Parathyroid adenoma (tissue), 2 donors: ENCODE results near the gene GLB1L3.
"Not testable (repeated sequence)": the region's sequence is repeated elsewhere in the genome, so short reads cannot be mapped to it uniquely, and the experiment has no call there.

Experiments used
- H2AFZ ChIP-seq: fragments of 300-600 bp; sonication (generic); one replicate; pipeline ENCODE4 v1.7.0; 2017; ENCODE audit warnings: antibody characterized with exemption, mild to moderate bottlenecking
- H3K27ac ChIP-seq: fragments of 300-600 bp; sonication (generic); one replicate; pipeline ENCODE4 v1.7.0; 2017
- H3K27me3 ChIP-seq: fragments of 300-600 bp; sonication (generic); one replicate; pipeline ENCODE4 v1.7.0; 2017; ENCODE audit warnings: low read length; ENCODE audit not compliant: control insufficient read depth, insufficient read depth
- H3K36me3 ChIP-seq: fragments of 300-600 bp; sonication (generic); one replicate; pipeline ENCODE4 v1.7.0; 2017; ENCODE audit warnings: low read length; ENCODE audit not compliant: control insufficient read depth, insufficient read depth
- H3K4me1 ChIP-seq: fragments of 300-600 bp; sonication (generic); one replicate; pipeline ENCODE4 v1.7.0; 2017; ENCODE audit warnings: control low read depth
- H3K4me2 ChIP-seq: fragments of 300-600 bp; sonication (generic); one replicate; pipeline ENCODE4 v1.7.0; 2017; ENCODE audit warnings: low read length
- H3K4me3 ChIP-seq: fragments of 300-600 bp; sonication (generic); one replicate; pipeline ENCODE4 v1.7.0; 2017; ENCODE audit warnings: low read depth, low read length
- H3K79me2 ChIP-seq: fragments of 300-600 bp; sonication (generic); one replicate; pipeline ENCODE4 v1.7.0; 2017; ENCODE audit warnings: control low read depth
- H3K9ac ChIP-seq: fragments of 300-600 bp; sonication (generic); one replicate; pipeline ENCODE4 v1.7.0; 2017; ENCODE audit warnings: mild to moderate bottlenecking
- H3K9me3 ChIP-seq: fragments of 300-600 bp; sonication (generic); one replicate; pipeline ENCODE4 v1.7.0; 2017; ENCODE audit warnings: low read length; ENCODE audit not compliant: control insufficient read depth
- TF ChIP-seq, protein P1 (sequence below): fragments of 300-600 bp; sonication (generic); IDR thresholded peaks from one replicate; pipeline ENCODE4 v1.7.0; 2017; ENCODE audit warnings: antibody characterized with exemption, mild to moderate bottlenecking
- donor health status: primary hyperparathyroidism.

Gene GLB1L3

DNA sequence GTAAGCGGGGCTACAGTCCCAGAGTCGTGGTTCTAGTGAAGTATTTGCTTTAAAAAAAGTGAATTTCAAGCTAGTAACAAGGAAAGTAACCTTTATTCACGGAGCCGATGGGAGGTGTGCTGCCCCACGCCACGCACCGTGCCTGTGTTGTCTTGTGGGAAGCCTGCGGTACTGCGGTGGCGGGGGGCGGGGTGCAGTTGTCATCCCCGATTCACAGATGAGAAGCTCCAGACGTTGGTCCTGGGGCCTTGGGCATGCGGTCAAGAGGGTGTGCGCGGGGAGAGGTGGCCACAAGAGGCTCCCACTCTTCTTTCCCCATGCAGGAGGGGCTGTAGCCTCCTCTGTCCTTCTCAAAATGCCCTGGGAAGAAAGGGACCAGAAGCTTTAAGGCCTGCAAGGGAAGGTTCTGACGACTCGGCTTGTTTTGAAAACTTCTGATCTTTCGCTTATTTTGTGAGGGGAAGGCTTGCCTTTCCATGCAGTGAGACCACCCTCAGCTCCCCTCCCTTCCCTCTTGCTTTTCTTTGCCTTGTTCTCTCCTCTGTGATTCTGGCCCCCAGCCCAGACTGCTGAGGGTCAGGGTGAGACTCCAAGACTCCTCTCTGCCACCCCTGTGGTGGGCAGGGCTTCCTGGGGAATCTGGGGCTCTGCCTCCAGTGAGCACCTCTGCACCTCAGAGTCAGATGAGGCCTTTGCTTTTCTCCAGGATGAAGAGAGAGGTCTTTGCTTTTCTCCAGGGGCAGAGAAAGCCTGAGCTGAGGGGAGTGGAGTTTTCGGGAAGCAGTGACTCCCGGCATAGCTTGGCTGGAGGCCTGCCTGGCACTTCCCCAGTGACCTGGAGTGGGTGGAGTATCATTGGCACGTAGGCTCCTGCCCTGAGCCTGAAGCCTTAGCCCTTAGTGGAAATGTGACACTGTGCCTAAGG lies 6.2 kb downstream of the GLB1L3 start:
- Histone ChIP-seq H3K9ac (no peak overlapping the region), H3K9me3 (no peaks in the 10 kb centered on the region), H3K4me3 (no peak overlapping the region), H3K79me2 (no peaks in the 10 kb centered on the region), H2AFZ (no peak overlapping the region), H3K4me1 (no peaks in the 10 kb centered on the region), H3K36me3 (no peaks in the 10 kb centered on the region), H3K27ac (no peak overlapping the region), H3K27me3 (no peaks in the 10 kb centered on the region), H3K4me2 (no peak overlapping the region)
- TF ChIP-seq, protein P1, sequence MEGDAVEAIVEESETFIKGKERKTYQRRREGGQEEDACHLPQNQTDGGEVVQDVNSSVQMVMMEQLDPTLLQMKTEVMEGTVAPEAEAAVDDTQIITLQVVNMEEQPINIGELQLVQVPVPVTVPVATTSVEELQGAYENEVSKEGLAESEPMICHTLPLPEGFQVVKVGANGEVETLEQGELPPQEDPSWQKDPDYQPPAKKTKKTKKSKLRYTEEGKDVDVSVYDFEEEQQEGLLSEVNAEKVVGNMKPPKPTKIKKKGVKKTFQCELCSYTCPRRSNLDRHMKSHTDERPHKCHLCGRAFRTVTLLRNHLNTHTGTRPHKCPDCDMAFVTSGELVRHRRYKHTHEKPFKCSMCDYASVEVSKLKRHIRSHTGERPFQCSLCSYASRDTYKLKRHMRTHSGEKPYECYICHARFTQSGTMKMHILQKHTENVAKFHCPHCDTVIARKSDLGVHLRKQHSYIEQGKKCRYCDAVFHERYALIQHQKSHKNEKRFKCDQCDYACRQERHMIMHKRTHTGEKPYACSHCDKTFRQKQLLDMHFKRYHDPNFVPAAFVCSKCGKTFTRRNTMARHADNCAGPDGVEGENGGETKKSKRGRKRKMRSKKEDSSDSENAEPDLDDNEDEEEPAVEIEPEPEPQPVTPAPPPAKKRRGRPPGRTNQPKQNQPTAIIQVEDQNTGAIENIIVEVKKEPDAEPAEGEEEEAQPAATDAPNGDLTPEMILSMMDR: no peak

GRCh38 chr11:134283461-134284230 lies 7.5 kb downstream of the GLB1L3 start:
- Histone ChIP-seq H3K36me3 (no peaks in the 10 kb centered on the region), H2AFZ (no peak overlapping the region), H3K9ac (no peak overlapping the region), H3K27me3 (no peaks in the 10 kb centered on the region), H3K4me3 (no peak overlapping the region), H3K4me2 (no peak overlapping the region), H3K27ac (no peak overlapping the region), H3K4me1 (no peaks in the 10 kb centered on the region), H3K79me2 (no peaks in the 10 kb centered on the region), H3K9me3 (no peaks in the 10 kb centered on the region)
- TF ChIP-seq, protein P1: no peak

GRCh38 chr11:134284349-134284748 lies 8.2 kb downstream of the GLB1L3 start:
- not testable (repeated sequence) for H3K9ac ChIP-seq, H3K79me2 ChIP-seq, H3K4me1 ChIP-seq, H2AFZ ChIP-seq, H3K9me3 ChIP-seq, H3K36me3 ChIP-seq, H3K27me3 ChIP-seq, H3K4me2 ChIP-seq, H3K4me3 ChIP-seq, H3K27ac ChIP-seq

GRCh38 chr11:134287561-134287960 lies 11.4 kb downstream of the GLB1L3 start:
- H2AFZ ChIP-seq: no peak overlapping the region
- no peaks in the 10 kb centered on the region for H3K36me3 ChIP-seq
- no peak overlapping the region for H3K4me2 ChIP-seq
- no peaks in the 10 kb centered on the region for H3K4me1 ChIP-seq
- no peak overlapping the region for H3K4me3 ChIP-seq
- H3K9ac ChIP-seq: no peak overlapping the region
- H3K9me3 ChIP-seq: no peaks in the 10 kb centered on the region
- H3K27me3 ChIP-seq: no peaks in the 10 kb centered on the region
- H3K79me2 ChIP-seq: no peaks in the 10 kb centered on the region
- no peak overlapping the region for H3K27ac ChIP-seq
- TF ChIP-seq, protein P1: no peak

GRCh38 chr11:134288486-134288885 lies 12.3 kb downstream of the GLB1L3 start:
- no peak overlapping the region for H3K9ac ChIP-seq
- H3K79me2 ChIP-seq: no peaks in the 10 kb centered on the region
- no peaks in the 10 kb centered on the region for H3K27me3 ChIP-seq
- no peaks in the 10 kb centered on the region for H3K9me3 ChIP-seq
- H3K36me3 ChIP-seq: no peaks in the 10 kb centered on the region
- H3K4me3 ChIP-seq: no peak overlapping the region
- H3K4me1 ChIP-seq: no peaks in the 10 kb centered on the region
- H3K27ac ChIP-seq: no peak overlapping the region
- no peak overlapping the region for H2AFZ ChIP-seq
- TF ChIP-seq, protein P1: no peak
- no peak overlapping the region for H3K4me2 ChIP-seq
